ENCODE measurements around the gene ARHGEF25.

DNA sequence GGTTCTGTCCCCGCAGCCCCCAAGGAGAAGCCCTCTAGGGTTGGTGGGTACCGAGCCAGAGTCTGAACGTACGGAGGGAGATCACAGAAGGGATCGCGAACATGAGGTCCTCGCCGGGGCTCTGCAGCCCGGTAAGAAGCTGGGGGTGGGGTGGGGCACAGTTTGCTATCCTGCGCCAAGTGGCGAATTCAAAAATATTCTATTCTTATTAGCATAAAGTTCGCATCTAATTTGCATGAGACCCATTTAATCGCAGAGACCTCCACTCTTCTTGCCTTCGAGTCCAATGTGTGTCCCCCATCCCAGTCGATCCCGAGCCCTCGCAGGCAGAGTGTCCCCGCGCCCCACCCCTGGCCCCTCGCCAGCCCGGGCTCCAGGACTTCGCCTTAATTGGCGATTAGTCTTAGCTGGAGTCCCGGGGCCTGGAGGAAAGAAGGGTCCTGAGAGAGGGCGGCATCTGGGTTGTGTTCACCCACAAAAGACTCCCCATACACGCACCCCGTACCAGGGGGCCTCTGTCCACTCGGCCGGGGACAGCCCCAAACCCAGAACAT is 604 bp upstream of the ARHGEF25 start:
- TF ChIP-seq, protein P1, sequence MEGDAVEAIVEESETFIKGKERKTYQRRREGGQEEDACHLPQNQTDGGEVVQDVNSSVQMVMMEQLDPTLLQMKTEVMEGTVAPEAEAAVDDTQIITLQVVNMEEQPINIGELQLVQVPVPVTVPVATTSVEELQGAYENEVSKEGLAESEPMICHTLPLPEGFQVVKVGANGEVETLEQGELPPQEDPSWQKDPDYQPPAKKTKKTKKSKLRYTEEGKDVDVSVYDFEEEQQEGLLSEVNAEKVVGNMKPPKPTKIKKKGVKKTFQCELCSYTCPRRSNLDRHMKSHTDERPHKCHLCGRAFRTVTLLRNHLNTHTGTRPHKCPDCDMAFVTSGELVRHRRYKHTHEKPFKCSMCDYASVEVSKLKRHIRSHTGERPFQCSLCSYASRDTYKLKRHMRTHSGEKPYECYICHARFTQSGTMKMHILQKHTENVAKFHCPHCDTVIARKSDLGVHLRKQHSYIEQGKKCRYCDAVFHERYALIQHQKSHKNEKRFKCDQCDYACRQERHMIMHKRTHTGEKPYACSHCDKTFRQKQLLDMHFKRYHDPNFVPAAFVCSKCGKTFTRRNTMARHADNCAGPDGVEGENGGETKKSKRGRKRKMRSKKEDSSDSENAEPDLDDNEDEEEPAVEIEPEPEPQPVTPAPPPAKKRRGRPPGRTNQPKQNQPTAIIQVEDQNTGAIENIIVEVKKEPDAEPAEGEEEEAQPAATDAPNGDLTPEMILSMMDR (IDR thresholded peaks at IDR 0.05), result no peak
- no peak for TF ChIP-seq EZH2 (IDR thresholded peaks at IDR 0.05; ENCODE audit: borderline replicate concordance, insufficient read depth, low read depth, low read length, poor library complexity, severe bottlenecking)

Data from B cell (primary cell).